ENCODE measurements around the gene IP6K2. TPM values are rescaled to one million over a fixed set of nuclear protein-coding genes. Genes with fewer than 3 reads are reported as not detected.
A peak's percentile ranks its signal among the peaks of the same experiment; 100 is the strongest.

IP6K2 gene
- total and polyA plus RNA-seq, 2 of the 13 experiments (the other 11 are each of a cell fraction or from before 2014, with no cell fraction given) = 85.5 to 112 TPM

DNA sequence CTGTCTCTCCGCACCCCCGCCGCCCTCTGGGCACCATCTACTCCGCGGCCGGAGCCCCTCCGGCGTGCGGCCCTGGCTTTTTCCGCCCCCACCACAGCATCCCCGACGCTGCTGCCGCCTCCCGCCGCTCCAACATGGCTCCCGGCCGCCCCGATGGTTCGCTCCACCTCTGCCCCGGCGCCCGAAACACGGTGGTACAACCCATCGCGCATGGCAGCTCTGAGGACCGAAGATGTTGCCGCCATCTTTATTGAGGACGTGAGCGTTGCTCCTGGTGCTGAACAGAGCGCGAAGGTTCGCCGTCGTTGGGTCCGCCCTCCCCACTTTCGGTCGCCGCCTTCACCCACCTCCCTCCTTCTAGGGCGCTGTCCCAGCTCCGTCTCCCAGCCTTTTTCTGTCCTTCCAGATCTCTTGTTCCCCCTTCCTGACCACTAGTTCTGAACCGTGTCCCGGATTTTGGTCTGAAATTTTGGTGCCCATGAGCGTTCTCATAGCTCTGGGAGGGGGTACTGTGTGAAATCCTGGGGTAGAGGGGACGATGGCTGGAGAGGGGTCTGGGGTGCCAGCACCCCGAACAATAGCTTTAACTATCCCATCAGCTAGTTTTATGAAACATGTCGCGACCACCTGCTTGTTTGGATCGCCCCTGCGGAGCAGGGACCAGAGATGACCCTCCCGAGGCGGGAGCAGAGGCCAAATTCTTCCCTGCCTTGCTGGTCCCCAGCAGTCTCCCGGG is 54.1 kb downstream of the IP6K2 start, which contains the start of gene CELSR3 (continued):
- TF ChIP-seq, protein P1, sequence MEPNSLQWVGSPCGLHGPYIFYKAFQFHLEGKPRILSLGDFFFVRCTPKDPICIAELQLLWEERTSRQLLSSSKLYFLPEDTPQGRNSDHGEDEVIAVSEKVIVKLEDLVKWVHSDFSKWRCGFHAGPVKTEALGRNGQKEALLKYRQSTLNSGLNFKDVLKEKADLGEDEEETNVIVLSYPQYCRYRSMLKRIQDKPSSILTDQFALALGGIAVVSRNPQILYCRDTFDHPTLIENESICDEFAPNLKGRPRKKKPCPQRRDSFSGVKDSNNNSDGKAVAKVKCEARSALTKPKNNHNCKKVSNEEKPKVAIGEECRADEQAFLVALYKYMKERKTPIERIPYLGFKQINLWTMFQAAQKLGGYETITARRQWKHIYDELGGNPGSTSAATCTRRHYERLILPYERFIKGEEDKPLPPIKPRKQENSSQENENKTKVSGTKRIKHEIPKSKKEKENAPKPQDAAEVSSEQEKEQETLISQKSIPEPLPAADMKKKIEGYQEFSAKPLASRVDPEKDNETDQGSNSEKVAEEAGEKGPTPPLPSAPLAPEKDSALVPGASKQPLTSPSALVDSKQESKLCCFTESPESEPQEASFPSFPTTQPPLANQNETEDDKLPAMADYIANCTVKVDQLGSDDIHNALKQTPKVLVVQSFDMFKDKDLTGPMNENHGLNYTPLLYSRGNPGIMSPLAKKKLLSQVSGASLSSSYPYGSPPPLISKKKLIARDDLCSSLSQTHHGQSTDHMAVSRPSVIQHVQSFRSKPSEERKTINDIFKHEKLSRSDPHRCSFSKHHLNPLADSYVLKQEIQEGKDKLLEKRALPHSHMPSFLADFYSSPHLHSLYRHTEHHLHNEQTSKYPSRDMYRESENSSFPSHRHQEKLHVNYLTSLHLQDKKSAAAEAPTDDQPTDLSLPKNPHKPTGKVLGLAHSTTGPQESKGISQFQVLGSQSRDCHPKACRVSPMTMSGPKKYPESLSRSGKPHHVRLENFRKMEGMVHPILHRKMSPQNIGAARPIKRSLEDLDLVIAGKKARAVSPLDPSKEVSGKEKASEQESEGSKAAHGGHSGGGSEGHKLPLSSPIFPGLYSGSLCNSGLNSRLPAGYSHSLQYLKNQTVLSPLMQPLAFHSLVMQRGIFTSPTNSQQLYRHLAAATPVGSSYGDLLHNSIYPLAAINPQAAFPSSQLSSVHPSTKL (CRISPR knock-in tag; IDR thresholded peaks at IDR 0.05) = no peak
- TF ChIP-seq LCORL (IDR thresholded peaks at IDR 0.05) (no peak), LCORL (CRISPR knock-in tag; IDR thresholded peaks at IDR 0.05) (0 out of 2 replicates have a peak, but pooled peaks have one; percentile 7), NFKB2 (CRISPR knock-in tag; IDR thresholded peaks at IDR 0.05; ENCODE audit: borderline replicate concordance) (0 out of 2 replicates have a peak, but pooled peaks have one; percentile 9), KDM2A (CRISPR knock-in tag; IDR thresholded peaks at IDR 0.05; ENCODE audit: borderline replicate concordance, low read depth) (peak; percentile 65; the same call in 1 of the 2 replicates), FOXK2 (IDR thresholded peaks at IDR 0.05) (peak; percentile 50; the same call in 1 of the 2 replicates), PCBP1 (IDR thresholded peaks at IDR 0.05; ENCODE audit: borderline replicate concordance, low read depth, low read length) (0 out of 2 replicates have a peak, but pooled peaks have one; percentile 44), SMAD1 (CRISPR knock-in tag; IDR thresholded peaks at IDR 0.05; ENCODE audit: borderline replicate concordance, low read depth) (peak; percentile 19; the same call in 1 of the 2 replicates), MIER2 (CRISPR knock-in tag; IDR thresholded peaks at IDR 0.05) (peak; percentile 88), MED8 (CRISPR knock-in tag; IDR thresholded peaks at IDR 0.05; ENCODE audit: insufficient replicate concordance) (peak; percentile 10), HNRNPH1 (optimal IDR thresholded peaks at IDR 0.05; ENCODE audit: low read depth, low read length) (no peak), YY1 (IDR thresholded peaks at IDR 0.05; ENCODE audit: insufficient read depth, insufficient replicate concordance, low read depth, low read length) (peak; percentile 94), SAFB2 (CRISPR knock-in tag; IDR thresholded peaks at IDR 0.05; ENCODE audit: borderline replicate concordance, low read depth) (peak; percentile 75; the same call in 1 of the 2 replicates)
- TF ChIP-seq, protein P2, sequence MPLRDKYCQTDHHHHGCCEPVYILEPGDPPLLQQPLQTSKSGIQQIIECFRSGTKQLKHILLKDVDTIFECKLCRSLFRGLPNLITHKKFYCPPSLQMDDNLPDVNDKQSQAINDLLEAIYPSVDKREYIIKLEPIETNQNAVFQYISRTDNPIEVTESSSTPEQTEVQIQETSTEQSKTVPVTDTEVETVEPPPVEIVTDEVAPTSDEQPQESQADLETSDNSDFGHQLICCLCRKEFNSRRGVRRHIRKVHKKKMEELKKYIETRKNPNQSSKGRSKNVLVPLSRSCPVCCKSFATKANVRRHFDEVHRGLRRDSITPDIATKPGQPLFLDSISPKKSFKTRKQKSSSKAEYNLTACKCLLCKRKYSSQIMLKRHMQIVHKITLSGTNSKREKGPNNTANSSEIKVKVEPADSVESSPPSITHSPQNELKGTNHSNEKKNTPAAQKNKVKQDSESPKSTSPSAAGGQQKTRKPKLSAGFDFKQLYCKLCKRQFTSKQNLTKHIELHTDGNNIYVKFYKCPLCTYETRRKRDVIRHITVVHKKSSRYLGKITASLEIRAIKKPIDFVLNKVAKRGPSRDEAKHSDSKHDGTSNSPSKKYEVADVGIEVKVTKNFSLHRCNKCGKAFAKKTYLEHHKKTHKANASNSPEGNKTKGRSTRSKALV (CRISPR knock-in tag; IDR thresholded peaks at IDR 0.05) = 0 out of 2 replicates have a peak, but pooled peaks have one; percentile 2
- TF ChIP-seq, protein P3, sequence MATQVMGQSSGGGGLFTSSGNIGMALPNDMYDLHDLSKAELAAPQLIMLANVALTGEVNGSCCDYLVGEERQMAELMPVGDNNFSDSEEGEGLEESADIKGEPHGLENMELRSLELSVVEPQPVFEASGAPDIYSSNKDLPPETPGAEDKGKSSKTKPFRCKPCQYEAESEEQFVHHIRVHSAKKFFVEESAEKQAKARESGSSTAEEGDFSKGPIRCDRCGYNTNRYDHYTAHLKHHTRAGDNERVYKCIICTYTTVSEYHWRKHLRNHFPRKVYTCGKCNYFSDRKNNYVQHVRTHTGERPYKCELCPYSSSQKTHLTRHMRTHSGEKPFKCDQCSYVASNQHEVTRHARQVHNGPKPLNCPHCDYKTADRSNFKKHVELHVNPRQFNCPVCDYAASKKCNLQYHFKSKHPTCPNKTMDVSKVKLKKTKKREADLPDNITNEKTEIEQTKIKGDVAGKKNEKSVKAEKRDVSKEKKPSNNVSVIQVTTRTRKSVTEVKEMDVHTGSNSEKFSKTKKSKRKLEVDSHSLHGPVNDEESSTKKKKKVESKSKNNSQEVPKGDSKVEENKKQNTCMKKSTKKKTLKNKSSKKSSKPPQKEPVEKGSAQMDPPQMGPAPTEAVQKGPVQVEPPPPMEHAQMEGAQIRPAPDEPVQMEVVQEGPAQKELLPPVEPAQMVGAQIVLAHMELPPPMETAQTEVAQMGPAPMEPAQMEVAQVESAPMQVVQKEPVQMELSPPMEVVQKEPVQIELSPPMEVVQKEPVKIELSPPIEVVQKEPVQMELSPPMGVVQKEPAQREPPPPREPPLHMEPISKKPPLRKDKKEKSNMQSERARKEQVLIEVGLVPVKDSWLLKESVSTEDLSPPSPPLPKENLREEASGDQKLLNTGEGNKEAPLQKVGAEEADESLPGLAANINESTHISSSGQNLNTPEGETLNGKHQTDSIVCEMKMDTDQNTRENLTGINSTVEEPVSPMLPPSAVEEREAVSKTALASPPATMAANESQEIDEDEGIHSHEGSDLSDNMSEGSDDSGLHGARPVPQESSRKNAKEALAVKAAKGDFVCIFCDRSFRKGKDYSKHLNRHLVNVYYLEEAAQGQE (IDR thresholded peaks at IDR 0.05; ENCODE audit: borderline replicate concordance in 1 of 2, low read depth in 1 of 2, low read length in 2 of 2) = peak in 1 of 2 experiments; percentile 66; a peak in 2 of 4 replicates
- TF ChIP-seq, protein P4, sequence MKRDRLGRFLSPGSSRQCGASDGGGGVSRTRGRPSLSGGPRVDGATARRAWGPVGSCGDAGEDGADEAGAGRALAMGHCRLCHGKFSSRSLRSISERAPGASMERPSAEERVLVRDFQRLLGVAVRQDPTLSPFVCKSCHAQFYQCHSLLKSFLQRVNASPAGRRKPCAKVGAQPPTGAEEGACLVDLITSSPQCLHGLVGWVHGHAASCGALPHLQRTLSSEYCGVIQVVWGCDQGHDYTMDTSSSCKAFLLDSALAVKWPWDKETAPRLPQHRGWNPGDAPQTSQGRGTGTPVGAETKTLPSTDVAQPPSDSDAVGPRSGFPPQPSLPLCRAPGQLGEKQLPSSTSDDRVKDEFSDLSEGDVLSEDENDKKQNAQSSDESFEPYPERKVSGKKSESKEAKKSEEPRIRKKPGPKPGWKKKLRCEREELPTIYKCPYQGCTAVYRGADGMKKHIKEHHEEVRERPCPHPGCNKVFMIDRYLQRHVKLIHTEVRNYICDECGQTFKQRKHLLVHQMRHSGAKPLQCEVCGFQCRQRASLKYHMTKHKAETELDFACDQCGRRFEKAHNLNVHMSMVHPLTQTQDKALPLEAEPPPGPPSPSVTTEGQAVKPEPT (CRISPR knock-in tag; IDR thresholded peaks at IDR 0.05; ENCODE audit: low read depth) = 0 out of 2 replicates have a peak, but pooled peaks have one; percentile 52

Measured in HepG2 (cell line).